Upper lobe of left lung (tissue), 6 donors: ENCODE measurements around the gene CDH22. TPM values are rescaled to one million over a fixed set of nuclear protein-coding genes. Genes with fewer than 3 reads are reported as not detected.

Source experiments
- ATAC-seq, 2 donors: fragments of 200-7000 bp; cut with Tn5 transposase; one replicate each; pipeline ENCODE4 v1.9.1; 2022; ENCODE audit warnings: mild to moderate bottlenecking in 2 of 2, moderate library complexity in 2 of 2; ENCODE audit not compliant: low FRiP score in 2 of 2
- DNase-seq, 2 donors: peaks; one replicate each; pipeline ENCODE4 v3.0.0-alpha.2; 2019 to 2020
- H3K27ac ChIP-seq, 4 donors: fragments of 200-600 bp; sonication (generic); one replicate each; pipeline ENCODE4 v1.5.1; 2016 to 2019
- H3K27me3 ChIP-seq, 4 donors: fragments of 200-600 bp; sonication (generic); one replicate each; pipeline ENCODE4 v1.5.1; 2017 to 2019
- H3K36me3 ChIP-seq, 4 donors: fragments of 200-600 bp; sonication (generic); one replicate each; pipeline ENCODE4 v1.5.1; 2016 to 2019
- H3K4me1 ChIP-seq, 4 donors: fragments of 200-600 bp; sonication (generic); one replicate each; pipeline ENCODE4 v1.5.1; 2018 to 2019
- H3K4me3 ChIP-seq, 4 donors: fragments of 200-600 bp; sonication (generic); one replicate each; pipeline ENCODE4 v1.5.1; 2017 to 2019; ENCODE audit warnings: mild to moderate bottlenecking in 2 of 4, moderate library complexity in 1 of 4
- H3K9me3 ChIP-seq, 4 donors: fragments of 200-600 bp; sonication (generic); one replicate each; pipeline ENCODE4 v1.5.1; 2018 to 2019
- CTCF ChIP-seq, 6 experiments: fragments of 450-650 bp in 4 of 6; fragments of 200-600 bp in 2 of 6; sonication (generic) in 2 of 6; IDR thresholded peaks; one replicate each; pipeline ENCODE4 v1.5.1; 2016 to 2019; ENCODE audit warnings: antibody characterized with exemption in 6 of 6
- EP300 ChIP-seq, 4 donors: sonication (generic); formaldehyde crosslinking; IDR thresholded peaks; one replicate each; pipeline ENCODE4 v1.5.1; 2017; ENCODE audit warnings: antibody characterized with exemption in 4 of 4, control low read depth in 2 of 4
- POLR2A ChIP-seq, 4 donors: fragments of 450-650 bp; IDR thresholded peaks; one replicate each; pipeline ENCODE4 v1.5.1; 2016 to 2017; ENCODE audit warnings: antibody characterized with exemption in 4 of 4, mild to moderate bottlenecking in 2 of 4
- POLR2AphosphoS5 ChIP-seq, 2 donors: sonication (generic); formaldehyde crosslinking; IDR thresholded peaks; one replicate each; pipeline ENCODE4 v1.5.1; 2017; ENCODE audit warnings: antibody characterized with exemption in 2 of 2
- WGBS, 2 donors: methylation state at CpG; one replicate each; pipeline ENCODE4 v1.1.5; 2017 to 2018; 5-methylcytosine and 5-hydroxymethylcytosine counted together
- total RNA-seq, 6 donors: library from RNA; depleted of rRNA in 4 of 6; stranded (reverse); fragments of >200 nt in 4 of 6; gene quantifications; one replicate each; pipeline versions ENCODE4 v1.1.0 to v1.2.1, GENCODE V29; 2016 to 2021
- donor health status: DM: no; HTN: no; CAD: no; lungs with moderate emphysema.
- donor health status: DM: no; HTN: yes; CAD: no; lungs with severe emphysema.

Gene CDH22
- total RNA-seq, 6 donors from 2014 or later = 0.10 to 0.40 (median 0.24) TPM; not detected in 2

- DNase-seq (no peak), ATAC-seq (no peak)
- H3K4me1 ChIP-seq = no peaks in the 10 kb centered on the region
- 67 to 78% methylated on average over 2 of the region's 2 CpGs for WGBS, 2 donors
- H3K27ac ChIP-seq = no peak overlapping the region
- no peak for TF ChIP-seq POLR2AphosphoS5 (IDR thresholded peaks at IDR 0.05)
- no peak for TF ChIP-seq POLR2A (IDR thresholded peaks at IDR 0.05)
- no peak for TF ChIP-seq EP300 (IDR thresholded peaks at IDR 0.05)
- no peak for TF ChIP-seq CTCF (IDR thresholded peaks at IDR 0.05)
- no peak overlapping the region for H3K4me3 ChIP-seq
- no peaks in the 10 kb centered on the region for H3K9me3 ChIP-seq
- H3K36me3 ChIP-seq = no peaks in the 10 kb centered on the region
- H3K27me3 ChIP-seq = no peaks in the 10 kb centered on the region
Observed at GRCh38 chr20:46219920-46220319, 88.4 kb downstream of the CDH22 start.

GRCh38 chr20:46219190-46219589 is 89.1 kb downstream of the CDH22 start:
- no peak overlapping the region for H3K4me3 ChIP-seq
- DNase-seq (no peak), ATAC-seq (no peak)
- 85 to 88% methylated on average over 4 of the region's 4 CpGs for WGBS, 2 donors
- TF ChIP-seq POLR2A (IDR thresholded peaks at IDR 0.05) = no peak
- TF ChIP-seq POLR2AphosphoS5 (IDR thresholded peaks at IDR 0.05) = no peak
- no peak for TF ChIP-seq EP300 (IDR thresholded peaks at IDR 0.05)
- no peak for TF ChIP-seq CTCF (IDR thresholded peaks at IDR 0.05)
- H3K9me3 ChIP-seq = no peaks in the 10 kb centered on the region
- no peaks in the 10 kb centered on the region for H3K27me3 ChIP-seq
- H3K27ac ChIP-seq = no peak overlapping the region
- no peaks in the 10 kb centered on the region for H3K36me3 ChIP-seq
- H3K4me1 ChIP-seq = no peaks in the 10 kb centered on the region

- no peak for DNase-seq
- H3K27ac ChIP-seq = no peak overlapping the region
- no peak overlapping the region for H3K4me3 ChIP-seq
- H3K4me1 ChIP-seq = no peaks in the 10 kb centered on the region
- no peak for ATAC-seq
- 69 to 74% methylated on average over 5 to 9 of the region's 9 CpGs for WGBS, 2 donors
- H3K9me3 ChIP-seq = no peaks in the 10 kb centered on the region
- H3K36me3 ChIP-seq = no peaks in the 10 kb centered on the region
- no peak for TF ChIP-seq POLR2AphosphoS5 (IDR thresholded peaks at IDR 0.05)
- no peak for TF ChIP-seq POLR2A (IDR thresholded peaks at IDR 0.05)
- no peak for TF ChIP-seq EP300 (IDR thresholded peaks at IDR 0.05)
- no peak for TF ChIP-seq CTCF (IDR thresholded peaks at IDR 0.05)
- H3K27me3 ChIP-seq = no peaks in the 10 kb centered on the region
Observed at GRCh38 chr20:46218656-46219055, 89.6 kb downstream of the CDH22 start.

GRCh38 chr20:46217583-46217982 is 90.7 kb downstream of the CDH22 start:
- Histone ChIP-seq H3K27ac (no peak overlapping the region), H3K4me1 (no peaks in the 10 kb centered on the region), H3K36me3 (no peaks in the 10 kb centered on the region), H3K4me3 (no peak overlapping the region), H3K27me3 (no peaks in the 10 kb centered on the region), H3K9me3 (no peaks in the 10 kb centered on the region)
- ATAC-seq (no peak), DNase-seq (no peak)
- TF ChIP-seq EP300 (IDR thresholded peaks at IDR 0.05) (no peak), POLR2A (IDR thresholded peaks at IDR 0.05) (no peak), POLR2AphosphoS5 (IDR thresholded peaks at IDR 0.05) (no peak), CTCF (IDR thresholded peaks at IDR 0.05) (no peak)

- ATAC-seq = no peak
- H3K27me3 ChIP-seq = no peaks in the 10 kb centered on the region
- WGBS, 2 donors = 72 to 86% methylated on average over 11 to 22 of the region's 22 CpGs
- DNase-seq = no peak
- H3K4me3 ChIP-seq = no peak overlapping the region
- no peak for TF ChIP-seq POLR2A (IDR thresholded peaks at IDR 0.05)
- TF ChIP-seq CTCF (IDR thresholded peaks at IDR 0.05) = no peak
- TF ChIP-seq POLR2AphosphoS5 (IDR thresholded peaks at IDR 0.05) = no peak
- no peak overlapping the region for H3K27ac ChIP-seq
- no peaks in the 10 kb centered on the region for H3K4me1 ChIP-seq
- H3K9me3 ChIP-seq = no peaks in the 10 kb centered on the region
- H3K36me3 ChIP-seq = no peaks in the 10 kb centered on the region
Observed at GRCh38 chr20:46216770-46217464, 91.4 kb downstream of the CDH22 start.
